Stimulated activated CD4-positive, alpha-beta T cell treated with anti-CD3 and anti-CD28 coated beads, TNF-alpha, amount 100 ng/mL, for 1 hour (primary cell): ENCODE results near the gene IL17RB.

Experiments used
- DNase-seq, 3 donors: peaks; one replicate each; pipeline ENCODE4 v3.0.0-alpha.2; 2020; ENCODE audit warnings: low read depth in 3 of 3, low spot score in 1 of 3

IL17RB gene

DNA sequence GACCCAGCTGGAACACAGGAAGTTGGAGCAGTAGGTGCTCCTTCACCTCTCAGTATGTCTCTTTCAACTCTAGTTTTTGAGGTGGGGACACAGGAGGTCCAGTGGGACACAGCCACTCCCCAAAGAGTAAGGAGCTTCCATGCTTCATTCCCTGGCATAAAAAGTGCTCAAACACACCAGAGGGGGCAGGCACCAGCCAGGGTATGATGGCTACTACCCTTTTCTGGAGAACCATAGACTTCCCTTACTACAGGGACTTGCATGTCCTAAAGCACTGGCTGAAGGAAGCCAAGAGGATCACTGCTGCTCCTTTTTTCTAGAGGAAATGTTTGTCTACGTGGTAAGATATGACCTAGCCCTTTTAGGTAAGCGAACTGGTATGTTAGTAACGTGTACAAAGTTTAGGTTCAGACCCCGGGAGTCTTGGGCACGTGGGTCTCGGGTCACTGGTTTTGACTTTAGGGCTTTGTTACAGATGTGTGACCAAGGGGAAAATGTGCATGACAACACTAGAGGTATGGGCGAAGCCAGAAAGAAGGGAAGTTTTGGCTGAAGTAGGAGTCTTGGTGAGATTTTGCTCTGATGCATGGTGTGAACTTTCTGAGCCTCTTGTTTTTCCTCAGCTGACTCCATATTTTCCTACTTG is 11.9 kb downstream of the IL17RB start:
- no peak for DNase-seq

DNA sequence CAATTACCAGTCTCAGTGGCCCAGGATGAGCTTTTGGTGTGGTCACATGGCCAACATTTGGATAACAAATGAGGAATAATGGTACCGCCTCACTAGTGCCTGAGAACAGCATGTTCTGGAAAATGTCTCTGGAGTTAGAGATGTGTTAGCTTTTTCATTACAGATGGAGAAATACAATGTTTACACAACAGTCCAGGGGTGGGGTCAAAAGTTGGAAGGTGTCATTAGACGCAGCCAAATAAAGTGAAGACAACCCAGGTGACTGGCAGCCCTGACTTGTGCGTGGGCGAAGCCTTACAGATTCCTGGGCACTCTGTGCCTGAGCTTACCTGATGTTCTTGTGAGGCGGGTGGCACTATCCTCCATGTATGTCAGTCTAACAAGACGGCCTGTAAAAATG is 12.8 kb downstream of the IL17RB start:
- DNase-seq, result no peak

DNA sequence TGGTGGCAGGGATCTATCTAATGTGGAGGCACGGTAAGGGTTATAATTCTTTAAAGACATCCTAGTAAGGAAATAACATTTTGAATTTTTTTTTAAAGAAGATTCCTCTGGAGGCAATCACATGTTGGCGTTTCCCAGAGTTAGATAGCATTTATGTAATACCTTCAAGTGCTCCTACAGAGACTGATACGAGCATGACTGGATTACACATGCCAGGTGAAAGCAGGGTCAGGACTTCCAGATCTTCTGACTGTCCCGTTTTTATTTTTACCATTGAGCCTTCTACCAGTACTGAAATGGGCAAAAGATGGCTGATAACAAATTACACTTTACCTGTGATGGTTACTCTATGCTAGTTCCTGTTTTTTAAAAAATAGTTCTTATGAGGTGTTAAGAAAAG is 13.8 kb downstream of the IL17RB start:
- DNase-seq, result no peak

DNA sequence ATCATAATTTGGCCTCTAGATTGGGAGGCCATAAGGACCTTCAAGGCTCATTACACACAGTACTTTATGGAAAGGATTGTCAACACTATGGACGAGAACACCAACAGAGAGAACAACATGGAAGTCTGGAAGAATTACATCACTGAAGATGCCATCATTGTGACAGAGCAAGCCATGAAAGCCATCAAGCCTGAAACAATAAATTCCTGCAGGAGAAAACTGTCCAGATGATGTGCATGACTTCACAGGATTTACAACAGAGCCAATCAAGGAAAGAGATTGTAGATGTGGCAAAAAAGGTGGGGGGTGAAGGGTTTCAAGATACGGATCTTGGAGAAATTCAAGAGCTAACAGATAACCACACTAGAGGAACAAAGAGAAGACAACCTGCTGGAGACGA is 15.9 kb downstream of the IL17RB start:
- DNase-seq, result no peak

DNA sequence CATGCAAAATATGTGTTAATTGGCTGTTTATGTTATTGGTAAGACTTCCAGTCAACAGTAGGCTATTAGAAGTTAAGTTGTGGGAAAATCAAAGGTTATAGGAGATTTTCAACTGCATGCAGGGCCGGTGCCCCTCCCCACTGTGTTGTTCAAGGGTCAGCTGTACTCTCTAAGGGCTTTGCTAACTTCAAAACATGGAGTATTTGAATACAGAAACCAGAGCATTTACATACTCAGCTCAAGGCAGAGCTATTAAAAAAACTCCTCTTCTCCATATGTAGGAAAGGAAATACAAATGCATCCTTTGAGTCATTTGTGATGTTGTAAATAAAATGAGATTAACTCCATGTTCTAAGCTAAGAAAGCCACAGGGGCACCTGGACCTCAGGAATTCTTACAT is 16.8 kb downstream of the IL17RB start:
- DNase-seq, result no peak

DNA sequence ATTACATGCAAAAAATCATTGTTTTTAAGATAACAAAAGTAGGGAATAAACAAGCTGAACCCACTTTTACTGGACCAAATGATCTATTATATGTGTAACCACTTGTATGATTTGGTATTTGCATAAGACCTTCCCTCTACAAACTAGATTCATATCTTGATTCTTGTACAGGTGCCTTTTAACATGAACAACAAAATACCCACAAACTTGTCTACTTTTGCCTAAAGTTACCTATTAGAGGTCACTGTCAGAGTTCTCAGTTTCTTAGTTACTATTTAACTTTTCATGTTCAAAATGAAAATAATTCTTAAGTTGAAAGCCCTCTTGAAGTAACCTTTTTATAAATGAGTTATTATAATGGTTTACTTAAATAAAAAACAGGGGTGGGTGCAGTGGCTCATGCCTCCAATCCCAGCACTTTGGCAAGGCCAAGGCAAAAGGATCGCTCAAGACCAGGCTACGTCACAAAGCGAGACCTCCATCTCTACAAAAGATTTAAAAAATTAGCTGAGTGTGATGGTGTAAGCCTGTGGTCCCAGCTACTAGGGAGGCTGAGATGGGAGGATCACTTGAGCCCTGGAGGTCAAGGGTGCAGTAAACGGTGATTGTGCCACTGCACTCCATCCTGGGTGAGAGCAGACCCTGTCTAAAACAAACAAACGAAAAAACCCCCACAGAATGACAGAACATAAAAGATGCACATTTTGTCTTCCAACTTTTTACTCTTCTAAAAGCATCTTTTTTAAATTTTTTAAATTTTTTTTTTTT is 19.5 kb downstream of the IL17RB start:
- DNase-seq, result no peak

DNA sequence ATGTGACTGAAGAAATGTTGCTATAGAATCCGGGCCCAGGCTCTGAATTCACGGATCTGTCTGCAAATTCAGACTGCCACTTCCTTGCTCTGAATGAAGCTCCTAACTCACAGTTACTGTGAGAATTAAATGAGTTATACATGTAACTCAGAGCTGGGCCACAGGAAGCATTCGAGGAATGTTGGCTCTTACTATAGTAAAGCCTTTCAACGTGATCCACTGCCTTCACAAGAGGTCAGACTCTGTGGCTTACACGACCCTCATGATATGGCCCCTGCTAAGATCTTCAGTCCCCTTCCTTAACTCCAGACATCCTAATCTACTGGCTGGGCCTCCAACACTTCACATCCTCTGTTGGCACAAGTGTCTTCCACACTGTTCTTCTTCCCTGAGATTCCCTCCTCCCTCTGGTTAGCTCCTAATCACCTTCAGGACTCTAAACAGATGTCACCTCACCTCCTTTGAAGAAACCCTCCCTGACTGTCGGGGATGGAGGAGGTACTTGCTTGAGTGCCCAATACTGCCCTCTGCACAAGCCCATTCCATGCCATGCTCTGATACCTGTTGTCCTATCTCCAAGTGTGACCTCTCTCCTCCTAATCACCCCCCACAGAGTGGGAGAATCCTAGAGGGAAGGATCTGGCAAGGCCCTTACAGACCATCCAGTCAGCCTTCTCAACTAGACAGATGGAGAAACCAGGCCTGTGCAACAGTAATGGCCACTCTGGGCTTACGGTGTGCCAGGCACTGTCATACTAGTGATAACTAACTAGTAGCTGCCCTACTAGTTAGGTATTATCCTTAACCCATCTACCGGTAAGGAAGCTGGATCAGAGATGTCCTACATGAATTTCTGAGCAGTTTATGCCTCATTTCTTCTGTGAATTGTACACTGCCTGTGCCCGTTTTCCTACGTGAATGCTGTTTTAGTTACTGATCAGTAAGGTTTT is 34.3 kb downstream of the IL17RB start:
- DNase-seq, result no peak

DNA sequence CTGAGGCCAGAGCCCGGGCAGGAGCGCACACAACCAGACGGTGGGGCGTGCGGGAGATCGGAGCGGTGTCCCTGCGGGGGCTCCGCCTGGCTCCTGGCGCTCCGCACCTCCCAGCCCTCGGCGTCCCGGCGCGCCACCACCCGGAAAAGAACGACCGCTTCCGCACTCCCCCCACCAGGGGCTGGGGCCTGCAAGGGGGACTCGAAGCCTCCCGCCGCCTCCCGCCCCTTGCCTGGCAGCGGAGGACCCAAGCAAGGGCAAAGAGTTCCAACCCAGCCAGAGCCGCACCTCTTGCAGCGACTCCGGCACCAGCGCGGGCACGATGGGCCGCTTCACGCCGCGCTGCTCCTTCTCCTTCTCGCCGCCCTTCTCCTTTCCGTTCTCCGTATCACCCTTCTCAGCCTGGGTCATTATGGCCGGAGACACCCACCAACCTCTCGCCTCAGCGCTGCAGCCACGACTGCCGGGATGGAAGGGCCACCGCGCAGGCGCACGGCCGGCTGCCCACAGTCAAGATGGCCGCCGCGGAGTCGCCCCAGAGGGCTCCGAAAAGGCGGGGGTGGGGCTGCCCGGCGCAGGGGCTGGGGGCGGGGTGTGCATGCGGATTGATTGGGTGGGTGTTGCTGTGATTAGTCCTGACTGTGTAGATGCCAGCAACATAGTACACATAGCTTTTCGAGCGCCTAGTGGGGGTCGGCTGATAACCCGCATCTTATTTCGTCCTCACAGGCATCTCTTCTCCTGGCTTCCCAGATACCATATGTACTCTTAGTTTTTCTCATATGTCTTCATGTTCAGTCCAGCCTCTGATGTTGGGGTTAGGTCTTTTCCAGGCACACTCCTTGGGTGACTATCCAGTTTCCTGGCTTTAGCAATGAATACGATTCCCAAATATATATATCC is 35.6 kb downstream of the IL17RB start, which contains the start of gene ACTR8:
TSS of gene ACTR8 (minus strand) at position 462 of the 903 bp plus-strand sequence. CDS start at position 411, 51 bp downstream.
- peak; percentile 59 to 85 (median 70) for DNase-seq

DNA sequence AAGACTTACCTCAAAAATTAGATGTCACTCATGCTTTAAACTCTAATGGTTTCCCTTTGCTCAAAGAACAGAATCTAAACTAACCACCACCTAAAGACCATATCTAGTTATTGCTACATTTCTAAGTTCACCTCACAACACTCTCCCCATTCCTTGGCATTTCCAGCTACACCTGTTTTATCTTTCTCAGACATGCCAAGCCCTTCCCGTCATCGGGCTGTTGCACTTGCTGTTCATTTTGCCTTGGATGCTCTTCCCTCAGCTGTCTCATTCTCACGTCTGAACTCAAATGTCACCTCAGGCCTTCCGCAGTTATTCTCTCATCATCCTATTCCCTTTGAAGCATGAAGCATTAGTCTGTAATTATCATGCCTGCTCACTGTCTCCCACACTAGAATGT is 36.6 kb downstream of the IL17RB start:
- no peak for DNase-seq

DNA sequence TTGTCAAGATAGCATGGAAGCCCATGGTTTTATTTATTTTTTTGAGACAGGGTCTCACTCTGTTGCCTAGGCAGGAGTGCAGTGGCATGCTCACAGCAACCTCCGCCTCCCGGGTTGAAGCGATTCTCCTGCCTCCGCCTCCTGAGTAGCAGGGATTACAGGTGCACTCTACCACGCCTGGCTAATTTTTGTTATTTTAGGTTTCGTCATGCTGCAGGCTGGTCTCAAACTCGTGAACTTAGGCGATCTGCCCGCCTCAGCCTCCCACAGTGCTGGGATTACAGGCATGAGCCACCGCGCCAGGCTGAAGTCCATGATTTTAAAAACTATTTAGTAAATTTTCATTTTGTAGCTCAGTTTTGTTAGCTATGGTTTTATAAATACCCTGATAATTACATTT is 38.3 kb downstream of the IL17RB start:
- DNase-seq, result no peak

DNA sequence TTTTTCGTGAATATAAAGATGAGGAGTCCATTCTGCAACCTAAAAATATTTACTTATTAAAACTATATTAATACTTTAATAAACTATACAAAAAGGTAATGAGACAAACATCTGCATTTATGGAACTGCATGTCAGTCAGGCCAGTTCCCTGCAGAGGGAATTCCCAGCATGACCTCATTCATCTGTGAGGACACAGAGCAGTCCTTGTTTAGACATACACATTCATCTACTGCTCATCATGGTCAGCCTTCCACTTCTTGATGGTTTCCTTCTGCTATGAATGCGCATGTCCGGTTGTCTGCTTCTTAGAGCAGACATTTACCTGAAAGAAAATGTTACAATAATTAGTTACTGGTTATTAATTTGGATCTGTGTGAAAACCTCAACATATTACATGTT is 38.9 kb downstream of the IL17RB start:
- no peak for DNase-seq

DNA sequence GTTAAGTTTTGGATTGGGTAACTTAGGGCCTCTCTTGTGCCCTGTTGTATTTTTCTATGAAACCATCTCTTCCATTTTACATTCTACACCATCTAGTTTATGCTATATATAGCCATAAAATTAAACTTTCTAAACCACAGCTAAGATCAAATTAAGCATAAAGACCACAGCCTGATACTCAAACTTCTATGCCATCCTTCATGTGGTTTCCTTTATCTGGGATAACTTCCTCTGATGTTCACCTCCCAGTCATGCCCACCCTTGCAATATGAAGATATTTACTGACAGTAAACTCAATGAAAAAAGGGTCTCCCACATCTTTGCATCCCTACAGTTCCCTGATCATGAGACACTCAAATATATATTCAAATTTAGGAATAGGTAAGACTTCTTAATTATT is 41.1 kb downstream of the IL17RB start:
- DNase-seq, result no peak

DNA sequence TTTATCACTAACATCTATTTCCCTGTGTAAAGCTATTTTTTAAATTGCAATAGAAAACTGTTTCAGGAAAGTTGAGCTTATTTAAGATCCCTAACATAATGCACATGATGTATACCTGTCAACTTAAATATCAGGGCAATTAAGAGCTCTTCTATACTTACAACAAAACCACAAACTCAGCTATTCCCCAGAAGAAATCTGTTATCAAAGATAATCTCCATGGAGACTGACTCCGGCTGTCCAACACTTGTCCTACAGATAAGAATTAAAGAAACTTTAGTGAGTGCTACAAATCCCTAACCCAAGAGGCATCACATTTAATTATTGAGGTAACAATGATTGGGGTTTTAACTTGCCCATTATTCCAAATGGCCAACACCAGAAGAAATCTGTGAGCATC is 41.9 kb downstream of the IL17RB start:
- no peak for DNase-seq

DNA sequence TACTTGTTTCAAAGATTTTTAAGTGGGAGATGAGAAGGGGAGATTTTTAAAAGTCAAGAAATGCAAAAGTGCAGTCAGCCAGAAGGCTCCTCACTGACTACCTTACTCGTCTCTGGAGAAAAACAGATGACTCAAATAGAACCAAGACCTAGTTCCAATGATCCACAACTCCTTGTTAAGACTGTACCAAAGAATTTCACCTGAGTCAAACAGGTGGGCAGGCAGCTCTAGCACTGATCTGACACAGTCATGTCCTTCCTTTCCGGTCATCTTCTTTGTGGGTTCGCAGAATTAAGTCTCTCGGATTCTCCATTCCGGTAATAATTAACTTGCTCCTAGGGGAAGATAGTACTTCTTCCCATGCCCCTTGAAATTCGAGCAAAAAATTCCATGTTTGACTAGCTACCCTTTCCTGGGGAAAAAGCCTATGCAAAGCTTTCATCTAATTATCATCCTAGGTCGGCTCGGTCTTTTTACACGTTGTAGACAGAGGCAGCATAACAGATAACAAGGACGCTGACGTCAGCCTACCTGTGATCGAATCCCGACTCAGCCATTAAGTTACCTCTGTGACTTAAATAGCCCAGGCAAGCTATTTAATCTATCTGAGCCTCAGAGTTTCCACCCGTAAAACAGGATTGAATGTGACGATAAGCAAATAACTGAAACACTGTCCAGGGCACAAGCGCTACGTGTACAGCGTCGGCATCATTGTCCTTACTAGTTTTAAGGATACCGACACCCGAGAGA is 44.5 kb downstream of the IL17RB start:
- peak in 1 of 3 donors; percentile 10 for DNase-seq

DNA sequence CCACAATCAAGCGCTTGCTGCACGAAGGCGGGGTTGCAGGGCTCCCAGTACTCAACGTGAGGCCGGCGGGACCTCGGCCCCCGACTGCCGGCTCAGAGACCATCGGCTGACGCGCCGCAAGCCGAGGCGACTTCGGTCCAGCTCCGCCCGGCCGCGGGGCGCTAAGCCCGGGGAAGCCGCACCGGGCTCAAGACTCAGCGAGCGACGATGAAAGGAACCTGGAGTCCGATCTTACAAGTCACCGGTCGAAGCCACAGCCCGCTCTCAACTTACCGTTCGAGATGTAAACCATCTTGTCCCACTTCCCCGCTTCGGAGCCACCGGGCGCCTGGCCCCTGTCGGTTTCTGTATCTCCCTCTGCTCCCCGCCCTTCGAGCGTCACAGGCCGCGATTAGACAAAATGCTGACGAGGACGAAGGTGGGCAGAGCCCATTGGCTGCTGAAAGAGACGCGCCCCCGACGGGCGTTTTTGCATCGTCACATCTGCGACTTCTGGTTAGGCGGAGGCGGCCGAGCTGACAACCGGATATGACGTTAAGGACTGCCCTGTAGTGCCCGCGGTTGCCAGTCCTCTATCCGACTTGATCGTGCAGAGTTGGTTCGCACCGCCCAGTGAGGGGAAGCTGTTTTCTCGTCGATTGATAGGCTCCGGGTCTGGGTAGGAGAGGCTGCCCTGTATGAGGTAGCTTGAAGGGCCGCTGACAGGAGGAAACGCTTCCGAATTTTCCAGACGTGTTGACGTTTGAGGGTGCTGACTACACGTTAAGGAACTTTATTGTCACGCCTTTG is 45.3 kb downstream of the IL17RB start, which contains the start of gene SELENOK:
TSS of gene SELENOK (minus strand) at position 363 of the 789 bp plus-strand sequence.
- peak; percentile 86 to 92 (median 90) for DNase-seq

DNA sequence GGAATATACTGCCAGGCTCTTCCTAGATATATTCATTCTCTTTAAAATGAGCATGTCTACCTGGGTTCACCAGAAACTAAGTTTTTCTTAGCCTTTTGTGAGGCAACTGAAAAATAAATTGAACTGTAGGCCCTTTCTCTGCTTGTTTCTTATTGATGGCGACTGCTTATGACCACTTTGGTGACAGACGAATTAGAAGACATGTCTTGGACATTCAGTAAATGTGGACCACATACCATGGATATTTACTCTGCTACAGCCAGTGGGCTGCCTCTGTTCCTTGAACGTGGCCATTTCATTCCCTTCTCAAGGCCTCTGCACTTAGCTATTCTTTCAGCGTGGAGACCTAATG is 45.9 kb downstream of the IL17RB start:
- DNase-seq, result no peak

DNA sequence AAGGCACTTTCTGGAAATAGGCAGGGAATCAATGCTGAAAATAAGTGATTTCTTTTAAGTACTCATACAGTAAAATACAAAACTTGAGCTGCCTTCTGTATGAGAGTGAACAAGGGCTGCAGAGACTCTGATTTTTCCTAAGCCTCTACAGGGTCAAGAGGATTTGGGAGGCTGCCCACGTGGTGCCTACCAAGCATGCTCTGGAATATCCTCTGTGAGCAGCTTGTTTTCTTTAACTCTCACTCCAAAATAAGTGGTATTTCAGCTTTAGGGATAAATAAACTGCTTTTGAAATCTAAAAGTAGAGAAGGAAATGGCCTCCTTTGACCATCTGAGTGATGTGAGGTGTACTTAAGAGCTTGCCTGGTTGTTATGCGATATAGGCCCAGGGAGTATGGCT is 53.4 kb downstream of the IL17RB start:
- no peak for DNase-seq

DNA sequence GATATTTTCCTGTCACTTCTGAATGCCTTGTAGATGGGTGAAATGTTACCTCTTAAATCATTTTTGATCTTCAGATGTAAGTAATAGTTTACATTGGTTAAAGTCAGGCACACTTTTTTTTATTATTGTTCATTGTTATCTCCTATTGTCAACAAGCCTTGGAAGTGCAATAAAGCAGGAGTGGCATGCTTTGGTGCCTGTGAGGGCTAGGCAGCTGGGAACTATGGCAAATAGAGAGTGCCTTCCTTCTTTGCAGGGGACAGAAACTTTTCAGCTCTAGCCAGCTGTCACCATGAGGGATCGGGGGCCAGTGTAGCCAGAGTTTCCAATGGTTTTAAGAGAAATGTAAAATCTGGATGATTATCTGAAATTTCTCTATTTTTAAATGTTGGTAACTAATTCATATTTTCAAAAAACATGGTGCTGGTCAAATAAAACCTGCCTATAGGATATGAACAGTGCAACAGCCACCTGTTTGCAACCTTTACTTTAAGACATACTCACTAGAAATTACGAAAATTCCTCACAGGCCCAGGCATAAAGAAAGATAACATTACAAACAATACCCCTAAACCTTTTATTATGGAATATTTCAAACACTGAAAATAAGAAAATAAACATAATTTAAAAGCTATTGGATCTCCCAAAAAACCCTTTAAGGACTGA is 54.4 kb downstream of the IL17RB start:
- no peak for DNase-seq

DNA sequence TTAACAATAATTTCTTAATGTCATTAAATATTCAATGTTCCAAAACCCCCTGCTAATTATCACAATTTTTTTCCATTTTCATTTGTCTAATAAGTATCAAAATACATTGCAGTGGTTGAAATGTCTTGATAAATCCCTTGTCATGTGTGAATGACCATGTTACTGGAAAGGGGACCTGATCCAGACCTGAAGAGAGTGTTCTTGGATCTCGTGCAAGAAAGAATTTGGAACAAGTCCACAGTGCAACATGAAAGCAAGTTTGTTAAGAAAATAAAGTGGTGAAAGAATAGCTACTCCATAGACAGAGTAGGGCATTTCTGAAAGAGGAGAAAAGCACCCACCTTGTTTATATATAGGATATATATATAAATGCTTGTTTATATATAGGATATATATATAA is 55.7 kb downstream of the IL17RB start:
- DNase-seq, result no peak
